ENCODE results near the gene DYNLRB1. TPM values are rescaled to one million over a fixed set of nuclear protein-coding genes. Genes with fewer than 3 reads are reported as not detected.

DYNLRB1 gene
- total RNA-seq, 2 experiments from 2014 or later = 90.5 to 105 TPM

DNA sequence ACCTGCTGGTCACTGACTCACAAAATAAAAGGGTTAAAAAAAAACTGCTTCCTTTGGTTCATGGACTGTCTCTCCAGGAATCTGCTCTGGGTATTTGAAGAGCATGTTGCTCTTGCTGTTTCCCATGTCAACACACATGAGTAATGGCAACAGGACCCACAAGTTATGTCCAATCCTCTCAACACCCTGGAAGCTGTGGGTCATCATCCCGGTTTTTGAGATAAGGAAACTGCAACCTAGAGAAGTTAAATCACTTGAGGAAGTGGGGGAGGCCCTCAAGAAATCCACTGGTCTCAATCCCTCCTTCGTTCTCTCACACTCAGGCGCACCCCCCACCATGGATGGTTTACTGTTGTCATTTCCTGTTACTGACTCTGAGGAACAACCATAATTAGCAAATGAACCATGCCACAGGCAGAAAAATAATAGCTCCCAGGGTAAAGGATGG, 54.7 kb downstream of the DYNLRB1 start:
- ChIA-PET CTCF (interaction anchor here (1.2 to 1.8 kb wide), 3 partner anchors 9 to 13 kb away, joined by 4 to 6 read pairs (median 4); partner anchors contain the start of gene MAP1LC3A), POLR2A (interaction anchor here (0.6 kb wide), 1 partner anchor 209 kb away, joined by 5 read pairs; no protein-coding TSS in a partner anchor)
- Mint-ChIP-seq H3K4me3 (no peak overlapping the region), H3K4me1 (peaks cover 9% of the 10 kb centered on the region), H3K27me3 (no peaks in the 10 kb centered on the region), H3K36me3 (ENCODE audit: low read depth) (peaks cover 1% of the 10 kb centered on the region), H3K27ac (no peak overlapping the region), H3K9me3 (no peaks in the 10 kb centered on the region)
- no peak for DNase-seq

- Mint-ChIP-seq H3K9me3 (no peaks in the 10 kb centered on the region), H3K27me3 (no peaks in the 10 kb centered on the region), H3K4me3 (no peak overlapping the region), H3K36me3 (ENCODE audit: low read depth) (peaks cover 1% of the 10 kb centered on the region), H3K4me1 (peaks cover 9% of the 10 kb centered on the region), H3K27ac (no peak overlapping the region)
- ChIA-PET CTCF (interaction anchor here (1.2 to 1.8 kb wide), 2 partner anchors 8 to 13 kb away, joined by 4 to 6 read pairs; partner anchors contain the start of gene MAP1LC3A), POLR2A (no interaction called here)
- no peak for DNase-seq
These were observed 55.5 kb downstream of the DYNLRB1 start for GRCh38 chr20:34571753-34572152.

DNA sequence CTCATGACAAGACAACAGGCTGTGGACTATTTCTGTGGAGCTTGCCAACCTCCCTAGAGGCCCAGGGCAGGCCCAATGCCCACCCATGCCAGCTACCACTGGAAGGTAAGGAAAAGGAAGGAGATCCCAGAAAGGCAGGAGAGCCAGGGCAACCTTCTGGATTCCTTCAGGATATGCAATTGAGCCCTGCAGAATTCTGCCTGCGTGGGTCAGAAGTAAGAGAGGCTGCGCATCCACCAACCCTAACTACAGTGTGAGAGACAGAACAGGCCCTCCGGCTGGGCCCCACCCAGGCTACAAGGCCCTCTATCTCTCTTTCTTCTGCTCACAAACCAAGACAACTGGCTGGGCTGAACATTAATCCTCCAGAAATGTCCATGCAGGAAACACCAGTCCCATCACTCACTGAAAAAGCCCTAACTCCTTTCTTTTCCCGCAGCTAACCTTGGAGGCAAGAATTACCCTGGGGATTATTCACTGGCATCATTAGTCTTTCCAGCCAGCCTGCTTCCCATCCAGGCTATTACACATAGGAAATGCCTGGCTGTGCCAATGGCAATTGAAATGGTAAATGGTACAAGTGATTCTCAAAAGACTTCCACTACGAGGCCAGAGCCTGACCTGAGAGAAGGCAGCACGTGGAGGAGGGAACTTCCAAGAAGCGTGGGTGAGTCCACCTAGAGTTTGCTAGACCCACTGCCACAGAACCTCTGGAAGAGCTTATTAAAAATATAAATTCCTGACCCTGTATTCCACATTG, 57.5 kb downstream of the DYNLRB1 start:
- H3K27ac Mint-ChIP-seq = no peak overlapping the region
- ChIA-PET CTCF (interaction anchor here (1.1 to 2.0 kb wide), 2 partner anchors 9 to 13 kb away, joined by 3 to 5 read pairs; no protein-coding TSS in a partner anchor), POLR2A (no interaction called here)
- H3K36me3 Mint-ChIP-seq (ENCODE audit: low read depth) = peaks cover 1% of the 10 kb centered on the region
- H3K27me3 Mint-ChIP-seq = no peaks in the 10 kb centered on the region
- H3K4me1 Mint-ChIP-seq = peaks cover 12% of the 10 kb centered on the region
- no peaks in the 10 kb centered on the region for H3K9me3 Mint-ChIP-seq
- DNase-seq = no peak
- no peak overlapping the region for H3K4me3 Mint-ChIP-seq

GRCh38 chr20:34574426-34574825, 58.2 kb downstream of the DYNLRB1 start:
- POLR2A ChIA-PET = no interaction called here
- H3K36me3 Mint-ChIP-seq (ENCODE audit: low read depth) = peaks cover 2% of the 10 kb centered on the region
- H3K4me3 Mint-ChIP-seq = no peak overlapping the region
- CTCF ChIA-PET = interaction anchor here (2.0 kb wide), 1 partner anchor 8 kb away, joined by 5 read pairs; no protein-coding TSS in a partner anchor
- peaks cover 15% of the 10 kb centered on the region for H3K4me1 Mint-ChIP-seq
- DNase-seq = no peak
- no peaks in the 10 kb centered on the region for H3K9me3 Mint-ChIP-seq
- H3K27ac Mint-ChIP-seq = no peak overlapping the region
- no peaks in the 10 kb centered on the region for H3K27me3 Mint-ChIP-seq

- peaks cover 6% of the 10 kb centered on the region for H3K36me3 Mint-ChIP-seq (ENCODE audit: low read depth)
- peaks cover 20% of the 10 kb centered on the region for H3K4me1 Mint-ChIP-seq
- H3K27ac Mint-ChIP-seq = no peak overlapping the region
- POLR2A ChIA-PET = no interaction called here
- no peaks in the 10 kb centered on the region for H3K9me3 Mint-ChIP-seq
- H3K27me3 Mint-ChIP-seq = no peaks in the 10 kb centered on the region
- no peak overlapping the region for H3K4me3 Mint-ChIP-seq
- CTCF ChIA-PET = interaction anchor here (2.0 kb wide), 1 partner anchor 8 kb away, joined by 5 read pairs; no protein-coding TSS in a partner anchor
- no peak for DNase-seq
These were observed 58.6 kb downstream of the DYNLRB1 start for GRCh38 chr20:34574861-34575260.

DNA sequence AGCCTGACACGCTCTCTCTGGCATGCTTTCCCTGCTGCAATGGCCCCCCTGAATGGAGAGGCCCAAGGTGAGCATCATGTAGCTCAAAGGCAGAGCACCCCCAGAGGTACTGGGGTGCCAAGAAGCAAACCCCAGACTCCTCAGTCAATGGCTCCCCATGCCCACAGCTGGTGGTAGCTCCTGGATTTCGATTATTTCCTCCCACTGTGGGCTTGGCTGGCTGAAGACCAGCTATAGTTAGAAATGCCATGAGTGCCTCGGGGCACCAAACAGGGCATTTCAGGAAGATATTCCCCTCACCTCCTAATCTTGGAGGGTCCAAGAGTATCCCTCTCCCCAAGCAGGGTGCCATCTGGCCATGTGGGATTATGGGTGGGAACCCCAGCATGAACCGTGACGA, 59.0 kb downstream of the DYNLRB1 start:
- Mint-ChIP-seq H3K27ac (no peak overlapping the region), H3K4me1 (peaks cover 24% of the 10 kb centered on the region), H3K4me3 (no peak overlapping the region), H3K27me3 (no peaks in the 10 kb centered on the region), H3K9me3 (no peaks in the 10 kb centered on the region), H3K36me3 (ENCODE audit: low read depth) (peaks cover 8% of the 10 kb centered on the region)
- ChIA-PET POLR2A (no interaction called here), CTCF (no interaction called here)
- no peak for DNase-seq

DNA sequence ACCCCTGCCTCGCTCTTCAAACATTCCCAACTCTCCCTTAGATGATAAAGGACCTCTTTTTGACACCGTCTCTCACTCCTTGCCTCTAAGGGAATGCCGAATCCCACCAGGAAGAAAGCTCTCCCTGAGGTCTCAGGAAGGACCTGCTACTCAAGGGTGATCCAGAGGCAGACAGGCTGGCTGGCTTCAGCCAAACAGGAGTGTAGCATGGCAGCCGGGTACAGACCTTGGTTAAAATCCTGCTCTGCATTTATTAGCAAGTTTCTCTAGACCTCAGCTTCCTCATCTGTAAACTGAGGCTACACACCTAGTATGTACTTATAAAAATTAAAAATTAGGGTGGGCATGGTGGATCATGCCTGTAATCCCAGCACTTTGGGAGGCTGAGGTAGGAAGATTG, 59.5 kb downstream of the DYNLRB1 start:
- CTCF ChIA-PET = no interaction called here

GRCh38 chr20:34577061-34577460, 60.8 kb downstream of the DYNLRB1 start:
- peaks cover 32% of the 10 kb centered on the region for H3K4me1 Mint-ChIP-seq
- no peaks in the 10 kb centered on the region for H3K27me3 Mint-ChIP-seq
- ChIA-PET CTCF (no interaction called here), POLR2A (no interaction called here)
- no peak overlapping the region for H3K27ac Mint-ChIP-seq
- peaks cover 17% of the 10 kb centered on the region for H3K36me3 Mint-ChIP-seq (ENCODE audit: low read depth)
- H3K4me3 Mint-ChIP-seq = no peak overlapping the region
- no peaks in the 10 kb centered on the region for H3K9me3 Mint-ChIP-seq
- DNase-seq = no peak

More for the DNA sequence above, 59.5 kb downstream of the DYNLRB1 start:
- Mint-ChIP-seq H3K4me3 (no peak overlapping the region), H3K36me3 (ENCODE audit: low read depth) (peaks cover 13% of the 10 kb centered on the region), H3K9me3 (no peaks in the 10 kb centered on the region), H3K27me3 (no peaks in the 10 kb centered on the region), H3K27ac (no peak overlapping the region), H3K4me1 (peaks cover 28% of the 10 kb centered on the region)
- no peak for DNase-seq
- POLR2A ChIA-PET = no interaction called here

- no peak for DNase-seq
- Mint-ChIP-seq H3K36me3 (ENCODE audit: low read depth) (peaks cover 17% of the 10 kb centered on the region), H3K27ac (no peak overlapping the region), H3K4me1 (peaks cover 36% of the 10 kb centered on the region), H3K4me3 (no peak overlapping the region), H3K9me3 (no peaks in the 10 kb centered on the region), H3K27me3 (no peaks in the 10 kb centered on the region)
- CTCF ChIA-PET = interaction anchor here (0.6 to 0.8 kb wide), 2 partner anchors 93 to 780 kb away, joined by 3 to 4 read pairs; no protein-coding TSS in a partner anchor
- POLR2A ChIA-PET = no interaction called here
These were observed 61.8 kb downstream of the DYNLRB1 start for GRCh38 chr20:34578025-34578424.

GRCh38 chr20:34578521-34578920, 62.3 kb downstream of the DYNLRB1 start:
- H3K4me1 Mint-ChIP-seq = peaks cover 36% of the 10 kb centered on the region
- H3K27ac Mint-ChIP-seq = peak overlapping the region; percentile 50
- H3K4me3 Mint-ChIP-seq = no peak overlapping the region
- no peaks in the 10 kb centered on the region for H3K9me3 Mint-ChIP-seq
- ChIA-PET POLR2A (no interaction called here), CTCF (no interaction called here)
- no peak for DNase-seq
- no peaks in the 10 kb centered on the region for H3K27me3 Mint-ChIP-seq
- H3K36me3 Mint-ChIP-seq (ENCODE audit: low read depth) = peaks cover 17% of the 10 kb centered on the region

GRCh38 chr20:34579191-34579978, 63.2 kb downstream of the DYNLRB1 start:
- Mint-ChIP-seq H3K4me3 (no peak overlapping the region), H3K36me3 (ENCODE audit: low read depth) (peaks cover 17% of the 10 kb centered on the region), H3K27me3 (no peaks in the 10 kb centered on the region), H3K27ac (peak overlapping the region; percentile 94), H3K4me1 (peaks cover 36% of the 10 kb centered on the region), H3K9me3 (no peaks in the 10 kb centered on the region)
- CTCF ChIA-PET = interaction anchor here (0.6 to 1.4 kb wide), 2 partner anchors 9 to 186 kb away, joined by 3 to 6 read pairs; no protein-coding TSS in a partner anchor
- DNase-seq = no peak
- POLR2A ChIA-PET = no interaction called here

DNA sequence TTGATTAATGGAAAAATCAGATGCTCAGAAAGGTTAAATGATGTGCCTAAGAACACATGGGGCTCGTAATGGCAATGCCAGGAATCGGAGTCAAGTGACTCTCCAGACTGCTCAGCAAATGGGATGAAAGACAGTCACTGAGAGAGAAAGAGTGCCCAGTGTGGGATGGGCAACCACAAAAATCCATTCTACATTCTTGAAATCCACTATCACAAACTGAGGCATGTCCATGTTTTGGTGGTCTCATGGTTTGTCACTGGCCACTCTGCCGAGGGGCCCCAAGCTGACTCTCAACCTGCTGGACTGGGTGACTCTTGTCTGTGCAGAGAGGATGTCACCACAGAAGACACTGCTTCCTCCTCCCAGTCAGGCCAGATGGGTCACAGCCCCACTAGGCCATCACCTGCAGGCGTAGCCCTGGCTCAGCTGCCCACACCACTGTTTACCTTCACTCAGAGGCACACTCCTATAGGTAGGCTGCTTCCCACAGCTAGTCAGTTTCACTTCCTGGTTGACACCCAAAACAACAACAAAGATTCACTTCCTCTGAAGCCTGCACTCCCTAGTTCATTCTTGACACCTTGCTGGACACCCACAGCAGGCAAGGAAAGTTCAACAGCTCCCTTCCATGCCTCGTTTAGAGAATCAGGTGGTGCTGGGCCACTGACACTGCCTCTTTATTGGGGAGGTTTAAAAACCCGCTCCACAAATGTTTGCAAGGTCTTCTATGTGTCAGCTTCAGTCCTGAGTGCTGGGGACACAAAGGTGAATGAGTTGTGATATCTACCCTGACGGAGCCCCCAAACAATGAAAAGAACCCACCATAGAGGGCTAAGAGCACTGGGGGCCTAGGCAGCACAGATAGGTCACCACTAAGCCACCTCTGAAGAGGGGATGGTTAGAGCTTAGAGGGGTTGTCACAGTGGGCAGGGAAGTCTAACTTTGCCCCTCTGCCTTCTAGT, 64.0 kb downstream of the DYNLRB1 start:
- no peak overlapping the region for H3K4me3 Mint-ChIP-seq
- POLR2A ChIA-PET = no interaction called here

More for the DNA sequence above, 64.0 kb downstream of the DYNLRB1 start:
- peaks cover 17% of the 10 kb centered on the region for H3K36me3 Mint-ChIP-seq (ENCODE audit: low read depth)
- H3K9me3 Mint-ChIP-seq = no peaks in the 10 kb centered on the region
- peaks cover 36% of the 10 kb centered on the region for H3K4me1 Mint-ChIP-seq
- H3K27me3 Mint-ChIP-seq = no peaks in the 10 kb centered on the region
- CTCF ChIA-PET = interaction anchor here (0.6 to 1.4 kb wide), 4 partner anchors 9 to 268 kb away, joined by 3 to 6 read pairs (median 3); no protein-coding TSS in a partner anchor
- peak; percentile 60 for DNase-seq
- H3K27ac Mint-ChIP-seq = peak overlapping the region; percentile 94
